HS-5 (cell line): ENCODE data around the gene PDGFD.
A peak's percentile ranks its signal among the peaks of the same experiment; 100 is the strongest.

Experiments used
- DNase-seq: peaks from one replicate; pipeline ENCODE4 v3.0.0-alpha.2; 2012; ENCODE audit warnings: low read depth

PDGFD gene

DNA sequence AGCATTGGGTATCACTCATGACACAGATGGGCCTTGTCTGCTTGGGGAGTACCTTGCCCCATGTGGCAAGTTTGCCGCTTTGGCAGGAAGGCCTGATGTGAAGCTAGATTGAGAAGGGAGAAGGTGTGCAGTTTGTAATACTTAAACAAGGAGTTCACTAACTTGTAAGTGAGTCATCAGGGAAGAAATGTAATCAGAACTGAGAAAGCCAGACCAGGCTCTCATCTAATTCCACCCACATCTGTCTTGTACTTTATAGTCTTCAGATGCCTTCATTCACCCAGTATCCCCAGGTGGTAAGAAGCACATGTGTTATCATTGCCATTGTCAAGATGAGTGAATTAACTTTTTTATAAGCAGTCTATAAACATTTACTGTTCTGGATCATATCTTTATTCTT, 243.5 kb downstream of the PDGFD start:
- no peak for DNase-seq

DNA sequence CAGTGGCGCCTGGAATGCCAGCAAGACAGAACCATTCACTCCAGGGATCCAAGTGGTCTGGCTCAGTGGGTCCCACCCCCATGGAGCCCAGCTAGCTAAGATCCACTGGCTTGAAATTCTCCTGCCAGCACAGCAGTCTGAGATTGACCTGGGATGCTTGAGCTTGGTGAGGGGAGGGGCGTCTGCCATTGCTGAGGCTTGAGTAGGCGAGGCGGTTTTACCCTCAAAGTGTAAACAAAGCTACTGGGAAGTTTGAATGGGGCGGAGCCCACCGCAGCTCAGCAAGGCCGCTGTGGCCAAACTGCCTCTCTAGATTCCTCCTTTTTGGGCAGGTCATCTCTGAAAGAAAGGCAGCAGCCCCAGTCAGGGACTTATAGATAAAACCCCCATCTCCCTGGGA, 253.2 kb downstream of the PDGFD start:
- DNase-seq = no peak

DNA sequence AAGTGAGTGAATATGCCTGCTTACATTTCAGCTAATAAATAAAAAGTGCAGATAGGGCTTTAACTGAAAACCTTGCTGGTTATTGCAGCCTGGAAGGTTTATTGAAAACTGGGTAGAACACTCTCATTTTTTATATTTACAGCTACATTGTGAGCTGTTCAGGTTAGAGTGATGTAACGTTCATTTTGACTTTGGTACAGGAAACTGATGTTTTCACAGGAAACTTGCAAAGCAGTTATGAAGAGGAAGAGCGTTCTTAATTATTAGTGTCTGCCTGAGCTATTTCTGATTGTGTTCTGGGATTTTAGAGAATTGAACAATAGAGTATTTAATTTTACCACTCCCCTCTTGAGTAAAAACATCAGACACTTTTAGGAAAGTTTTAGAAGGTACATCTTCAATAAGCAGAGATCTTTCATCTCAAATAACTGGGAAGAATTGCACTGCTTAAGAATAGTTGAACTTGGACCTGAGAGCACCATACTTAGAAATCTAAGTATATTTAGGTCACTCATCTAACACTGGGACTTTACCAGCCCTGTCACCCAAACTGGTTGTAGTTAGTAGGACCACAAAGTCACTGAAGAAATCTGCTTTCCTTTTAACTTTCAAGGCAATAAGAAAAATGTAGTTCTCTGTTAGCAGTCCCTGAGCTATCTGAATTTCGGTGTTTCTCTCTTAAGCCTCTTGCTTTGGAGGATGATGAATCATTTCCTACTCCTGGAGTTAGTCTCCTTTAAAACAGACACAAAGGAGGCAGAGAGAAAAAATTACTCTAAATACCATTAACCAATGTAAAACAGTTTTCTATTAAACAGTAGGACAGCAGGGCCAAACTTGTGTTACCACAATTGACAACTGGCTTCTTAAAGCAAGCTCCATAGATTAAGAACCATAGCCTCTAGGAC, 256.1 kb downstream of the PDGFD start:
- peak; percentile 18 for DNase-seq

DNA sequence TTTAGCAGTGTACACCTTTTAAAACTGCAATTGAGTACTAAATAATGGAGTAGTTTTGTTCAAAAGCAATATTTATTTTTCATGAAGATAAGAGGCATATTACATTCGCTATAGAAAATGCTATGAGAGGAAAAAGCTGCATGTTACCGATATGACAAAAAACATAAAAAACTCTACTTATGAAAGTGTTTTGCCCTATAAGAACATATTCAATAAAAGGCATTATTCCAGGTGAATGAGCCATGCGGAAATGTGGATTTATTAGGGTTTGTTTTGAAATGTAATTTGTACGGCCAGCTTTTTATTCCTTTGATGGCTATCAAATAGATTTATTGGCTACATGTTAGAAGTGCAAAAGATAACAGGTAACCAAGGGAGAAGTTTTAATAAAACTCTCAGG, 256.8 kb downstream of the PDGFD start:
- DNase-seq = no peak

DNA sequence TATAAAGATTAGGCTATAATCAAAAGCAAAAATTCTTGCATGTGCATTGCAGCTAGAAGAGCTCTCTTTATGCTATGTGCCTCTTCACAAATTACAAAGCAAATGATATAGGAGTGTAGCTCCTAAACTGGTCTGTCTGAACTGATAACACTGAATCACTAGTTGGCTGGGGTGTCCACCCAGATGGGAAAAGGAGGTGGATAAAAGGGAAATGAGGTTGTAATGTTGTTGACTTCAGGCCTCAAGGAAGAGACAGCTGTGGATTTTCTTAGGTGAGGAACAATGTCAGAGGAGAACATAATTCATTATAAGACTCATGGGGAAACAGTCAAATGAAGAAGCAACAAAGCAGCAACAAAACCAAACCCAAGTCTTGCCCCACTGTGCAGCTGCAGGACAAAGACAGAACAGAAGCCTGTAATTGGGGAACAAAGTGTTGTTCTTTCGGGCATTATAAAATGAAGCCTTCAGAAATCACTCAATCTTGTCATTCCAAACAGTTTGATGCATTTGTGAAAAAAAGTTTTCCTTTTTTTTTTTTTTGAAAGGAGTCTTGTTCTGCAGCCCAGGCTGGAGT, 257.6 kb downstream of the PDGFD start:
- no peak for DNase-seq

- no peak for DNase-seq
Observed at GRCh38 chr11:103904324-103904667, 259.7 kb downstream of the PDGFD start.

GRCh38 chr11:103903621-103904323, 260.2 kb downstream of the PDGFD start:
- no peak for DNase-seq

DNA sequence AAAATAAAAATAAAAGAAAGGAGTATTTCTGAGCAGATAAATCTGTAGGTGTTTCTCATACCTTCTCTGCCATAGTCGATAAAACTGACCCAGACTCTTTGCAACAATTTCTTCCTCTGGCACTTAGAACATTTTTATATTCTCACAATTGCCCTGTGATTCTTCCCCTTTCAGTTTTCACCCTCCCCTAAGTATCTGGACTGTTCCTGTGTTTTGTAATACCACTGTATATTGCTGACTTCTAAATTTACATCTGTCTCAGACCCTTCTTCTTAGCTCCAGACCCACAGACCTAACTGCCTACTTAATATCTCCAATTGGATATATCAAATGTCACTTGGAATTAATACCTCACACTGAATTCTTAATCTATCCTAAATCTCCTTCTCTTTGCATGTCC, 261.0 kb downstream of the PDGFD start:
- DNase-seq = no peak

DNA sequence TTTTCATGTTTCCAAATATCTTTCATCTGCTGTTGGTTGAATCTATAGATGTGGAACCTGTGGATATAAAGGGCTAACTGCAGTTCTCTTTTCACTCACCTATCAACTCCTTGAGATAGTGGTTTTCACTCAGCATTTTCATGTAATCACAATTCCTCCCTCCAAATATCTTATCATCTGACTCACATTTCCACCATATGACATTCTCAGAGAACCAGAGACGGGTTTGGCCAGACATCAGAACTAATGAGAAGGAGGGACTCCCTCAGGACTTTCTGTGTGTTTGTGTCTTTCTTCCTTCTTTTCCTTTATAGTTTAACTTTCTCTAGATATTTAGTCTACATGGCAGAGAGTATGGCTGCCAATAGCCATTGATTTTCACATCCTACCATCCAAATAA, 262.3 kb downstream of the PDGFD start:
- DNase-seq = no peak

- no peak for DNase-seq
Observed at GRCh38 chr11:103898577-103899336, 265.2 kb downstream of the PDGFD start.

DNA sequence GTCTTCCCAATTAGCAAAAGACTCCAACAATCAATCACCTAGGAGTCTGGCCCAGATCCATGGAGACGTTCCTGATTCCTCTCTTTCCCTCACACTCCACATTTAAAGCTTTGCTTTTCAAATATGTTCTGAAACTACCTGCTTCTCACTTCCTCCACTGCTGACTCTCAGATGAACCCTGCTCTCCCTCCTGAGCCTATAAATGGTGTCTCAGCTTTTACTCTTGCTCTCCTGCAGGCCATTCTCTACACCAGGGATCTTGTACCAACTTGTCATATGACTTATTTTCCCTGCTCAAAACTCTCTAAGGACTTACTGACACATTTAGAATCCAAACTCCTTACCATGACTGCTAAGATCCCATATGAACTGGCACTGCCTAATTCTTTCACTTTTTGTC, 265.9 kb downstream of the PDGFD start:
- DNase-seq = no peak

DNA sequence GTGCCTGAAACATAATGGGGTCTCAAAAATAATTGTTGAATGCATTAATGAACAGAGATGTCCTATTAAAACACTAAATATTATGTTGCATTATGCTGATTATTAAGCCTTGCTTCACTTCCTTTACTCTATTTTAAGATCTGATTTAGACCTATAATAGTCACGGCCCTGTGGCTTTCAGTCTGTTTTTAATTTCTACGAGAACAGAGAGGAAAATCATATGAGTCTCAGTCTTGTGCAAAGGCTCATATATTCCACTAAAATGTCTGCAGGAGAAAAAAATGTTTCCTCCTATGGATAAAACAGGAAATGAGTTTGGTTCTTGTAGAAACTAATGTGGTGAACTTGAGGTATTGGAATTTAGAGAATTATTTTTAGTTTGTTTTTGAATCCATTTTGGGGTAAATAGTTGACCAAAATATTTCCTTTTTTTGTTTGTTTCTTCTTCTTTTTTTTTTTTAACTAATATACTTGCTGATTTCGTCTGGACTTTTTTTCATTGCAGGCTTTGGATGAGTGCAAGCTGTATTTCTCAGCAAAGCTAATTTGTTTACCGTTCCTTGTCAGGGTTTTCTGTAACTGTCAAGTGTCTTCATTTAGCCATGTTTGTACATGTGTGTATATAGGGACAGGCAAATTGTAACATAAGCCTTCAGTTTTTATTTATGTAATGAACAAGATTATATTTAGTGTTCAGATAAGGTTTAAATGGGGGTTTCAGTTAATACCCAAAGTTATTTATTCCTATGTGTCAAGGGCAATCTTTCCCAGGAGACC, 266.6 kb downstream of the PDGFD start:
- DNase-seq = no peak

DNA sequence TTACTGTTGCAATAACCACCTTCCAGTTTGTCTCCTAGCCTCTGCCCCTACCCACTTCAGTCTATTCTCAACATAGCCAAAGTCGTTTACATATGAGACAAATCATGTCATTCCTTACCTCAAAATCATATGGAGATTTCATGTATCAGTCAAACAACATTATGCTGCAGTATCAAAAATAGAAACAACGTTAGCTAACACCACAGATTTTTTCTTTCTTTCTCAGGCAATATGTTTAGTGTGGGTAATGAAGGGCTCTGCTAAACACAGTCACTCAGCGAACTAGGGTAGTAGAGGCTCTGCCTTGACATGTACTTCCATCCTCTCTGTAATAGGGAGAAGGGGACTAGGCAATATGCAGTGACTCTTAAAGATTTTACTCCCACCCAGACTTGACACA, 268.8 kb downstream of the PDGFD start:
- no peak for DNase-seq

DNA sequence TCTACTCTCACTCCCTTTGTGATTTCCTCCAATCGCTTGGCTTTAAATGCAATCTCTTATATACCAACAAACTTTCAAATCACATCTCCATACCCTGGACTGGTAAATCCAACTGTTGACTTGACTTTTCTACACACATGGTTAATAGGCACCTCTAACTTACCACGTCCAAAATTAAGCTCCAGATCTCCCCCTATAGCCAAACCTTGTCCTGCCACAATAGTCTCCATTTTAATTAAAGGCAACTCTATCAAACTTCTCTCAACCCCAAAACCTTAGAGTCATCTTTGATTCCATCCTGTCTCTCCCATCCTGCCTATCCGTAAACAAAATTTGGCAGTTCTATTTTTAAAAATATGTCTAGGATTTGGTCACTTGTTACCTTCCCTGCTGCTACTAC, 269.3 kb downstream of the PDGFD start:
- no peak for DNase-seq

DNA sequence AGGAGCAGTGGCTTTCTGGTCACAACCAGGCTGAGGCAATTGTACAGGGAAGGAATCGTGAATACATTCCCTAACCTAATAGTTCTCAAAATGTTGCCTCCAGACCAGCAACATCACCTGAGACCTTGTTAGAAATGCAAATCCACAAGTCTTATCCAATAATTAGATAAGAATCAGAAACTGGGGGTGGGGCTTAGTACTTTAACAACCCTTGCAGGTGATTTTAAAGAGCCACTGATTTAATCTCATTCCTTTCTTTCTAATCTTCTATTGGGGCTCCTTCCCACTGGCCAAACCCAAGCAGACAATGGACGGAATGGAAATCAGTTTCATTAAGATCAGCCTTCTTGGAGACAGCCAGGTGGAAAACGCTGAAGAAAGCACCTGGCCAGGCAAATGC, 269.9 kb downstream of the PDGFD start:
- DNase-seq = no peak

GRCh38 chr11:103893371-103893770, 270.6 kb downstream of the PDGFD start:
- DNase-seq = no peak

GRCh38 chr11:103892603-103893002, 271.3 kb downstream of the PDGFD start:
- peak; percentile 8 for DNase-seq

DNA sequence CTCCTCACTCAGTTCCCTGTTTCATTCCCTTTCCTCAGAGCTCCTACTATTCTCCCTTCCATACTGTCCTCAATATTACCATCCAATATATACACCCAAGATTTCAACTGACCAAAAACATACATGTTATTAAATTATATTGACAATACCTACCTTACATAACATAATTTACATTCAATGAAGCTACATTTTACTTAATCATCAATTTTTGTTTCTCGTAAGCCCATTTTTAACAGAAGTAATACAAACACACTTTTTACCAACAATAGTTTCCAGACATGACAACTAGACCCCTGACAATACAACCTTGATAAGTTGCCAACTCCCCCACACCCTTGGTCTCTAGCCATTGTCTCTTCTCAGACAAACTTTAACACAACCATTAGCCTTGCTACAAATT, 273.3 kb downstream of the PDGFD start:
- no peak for DNase-seq

DNA sequence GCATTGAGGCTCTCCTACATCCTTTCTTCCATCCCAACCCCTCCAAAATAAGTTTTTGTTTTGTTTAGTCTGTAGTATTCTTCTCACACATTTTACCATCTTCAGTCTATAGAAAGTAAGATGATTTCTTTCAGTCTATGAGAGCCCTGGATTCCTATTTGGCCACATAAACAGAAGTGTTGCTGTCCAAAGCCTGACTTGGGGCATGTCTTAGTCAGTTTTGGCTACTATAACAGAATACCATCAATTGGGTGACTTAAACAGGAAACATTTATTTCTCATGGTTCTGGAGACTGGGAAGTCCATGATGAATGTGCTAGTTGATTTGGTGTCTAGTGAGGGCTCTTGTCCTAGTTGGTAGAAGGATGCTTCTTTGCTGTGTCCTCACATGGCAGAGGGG, 274.3 kb downstream of the PDGFD start:
- no peak for DNase-seq

DNA sequence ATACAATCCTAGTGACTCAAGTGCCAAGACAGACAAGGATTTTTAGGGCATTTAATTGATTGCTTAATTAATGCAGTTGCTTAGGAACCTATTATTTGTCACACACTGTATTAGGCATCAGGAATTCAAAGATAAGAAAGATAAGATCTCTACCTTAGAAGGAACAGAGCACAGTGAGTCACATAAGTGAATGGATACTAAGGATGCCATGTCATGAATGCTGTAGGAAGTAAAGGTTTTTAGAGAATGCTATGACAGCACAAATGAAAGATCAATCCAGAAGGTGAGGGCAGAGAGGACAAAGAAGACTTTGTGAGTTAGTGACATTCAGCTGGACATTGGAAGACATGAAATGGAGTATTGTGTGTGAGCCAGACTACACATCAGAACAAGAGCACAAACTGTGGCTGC, 275.4 kb downstream of the PDGFD start:
- DNase-seq = no peak

GRCh38 chr11:103887001-103887658, 276.8 kb downstream of the PDGFD start:
- no peak for DNase-seq
